HG03139 (cell line): ENCODE results near the gene SELENOS.
A peak's percentile ranks its signal among the peaks of the same experiment; 100 is the strongest.
"Not testable (repeated sequence)": the region's sequence is repeated elsewhere in the genome, so short reads cannot be mapped to it uniquely, and the experiment has no call there.

Experiments
- ATAC-seq: cut with Tn5 transposase; IDR thresholded peaks from one replicate; pipeline ENCODE4 v1.9.1; 2021; ENCODE audit not compliant: unreplicated experiment

The SELENOS gene

GRCh38 chr15:101310161-101310480 is 32.8 kb upstream of the SELENOS start:
- no peak for ATAC-seq

GRCh38 chr15:101309436-101310160 is 32.3 kb upstream of the SELENOS start:
- no peak for ATAC-seq

- no peak for ATAC-seq
Observed at GRCh38 chr15:101308604-101309435, 31.5 kb upstream of the SELENOS start.

- ATAC-seq: no peak
Observed at GRCh38 chr15:101307897-101308603, 30.8 kb upstream of the SELENOS start.

GRCh38 chr15:101307048-101307896 is 30.0 kb upstream of the SELENOS start:
- ATAC-seq: no peak

GRCh38 chr15:101306341-101307047 is 29.2 kb upstream of the SELENOS start:
- ATAC-seq: no peak

- ATAC-seq: no peak
Observed at GRCh38 chr15:101305820-101306255, 28.6 kb upstream of the SELENOS start.

- no peak for ATAC-seq
Observed at GRCh38 chr15:101303408-101303807, 26.1 kb upstream of the SELENOS start.

- ATAC-seq: no peak
Observed at GRCh38 chr15:101296418-101297405, 19.4 kb upstream of the SELENOS start.

- no peak for ATAC-seq
Observed at GRCh38 chr15:101295607-101296161, 18.4 kb upstream of the SELENOS start.

- peak; percentile 78 for ATAC-seq
Observed at GRCh38 chr15:101294731-101295606, 17.7 kb upstream of the SELENOS start, which contains the start of gene SNRPA1. Gene SNRPA1 (minus strand): TSS chr15:101295248. CDS start chr15:101295178, 70 bp downstream.

- no peak for ATAC-seq
Observed at GRCh38 chr15:101293122-101293521, 15.8 kb upstream of the SELENOS start.

GRCh38 chr15:101288905-101289513 is 11.7 kb upstream of the SELENOS start:
- ATAC-seq: no peak

GRCh38 chr15:101287342-101287741 is 10.1 kb upstream of the SELENOS start:
- not testable (repeated sequence) for ATAC-seq

GRCh38 chr15:101286471-101287114 is 9.3 kb upstream of the SELENOS start:
- no peak for ATAC-seq

GRCh38 chr15:101283931-101284330 is 6.6 kb upstream of the SELENOS start:
- no peak for ATAC-seq

- no peak for ATAC-seq
Observed at GRCh38 chr15:101280007-101280406, 2.7 kb upstream of the SELENOS start.
